Panc1 (cell line): ENCODE data around the gene DLGAP1. TPM values are rescaled to one million over a fixed set of nuclear protein-coding genes. Genes with fewer than 3 reads are reported as not detected.

Source experiments
- ATAC-seq: fragments of 200-7000 bp; cut with Tn5 transposase; 2 replicates; pipeline ENCODE4 v1.9.1; 2020; ENCODE audit warnings: mild to moderate bottlenecking, moderate library complexity
- BruUV-seq: library from RNA; stranded (reverse); fragments of 400-500 nt; replicated peaks from 2 replicates; lab custom pipeline; 2021; lab: Mats Ljungman, UMichigan
- CTCF ChIA-PET: fragments of 300-600 bp; sonication (Branson Sonifier 250); formaldehyde crosslinking; loops from one replicate; lab custom pipeline; 2022; ENCODE audit warnings: antibody characterized with exemption; lab: Charles Lee
- POLR2A ChIA-PET: fragments of 300-600 bp; sonication (Branson Sonifier 250); formaldehyde crosslinking; loops from one replicate; lab custom pipeline; 2022; ENCODE audit warnings: antibody characterized with exemption; lab: Charles Lee
- DNase-seq: peaks from one replicate; pipeline ENCODE4 v3.0.0-alpha.2; 2010; ENCODE audit warnings: low read depth, low spot score
- H3K27ac ChIP-seq: 2 replicates; pipeline ENCODE4 v1.5.1; 2011; ENCODE audit warnings: mild to moderate bottlenecking, low read length, inconsistent platforms
- H3K27me3 ChIP-seq: fragments of 200-500 bp; sonication (Bioruptor generic); 2 replicates; pipeline ENCODE4 v1.6.0; 2014; ENCODE audit warnings: low read length, inconsistent platforms; ENCODE audit not compliant: control insufficient read depth, insufficient read depth
- H3K36me3 ChIP-seq: fragments of 200-500 bp; sonication (Bioruptor generic); 2 replicates; pipeline ENCODE4 v1.5.1; 2014; ENCODE audit warnings: inconsistent platforms, mild to moderate bottlenecking, low read length, moderate library complexity; ENCODE audit not compliant: control insufficient read depth, insufficient read depth
- H3K4me1 ChIP-seq: 2 replicates; pipeline ENCODE4 v1.5.1; 2011; ENCODE audit warnings: inconsistent platforms, mild to moderate bottlenecking, low read length, moderate library complexity; ENCODE audit not compliant: control insufficient read depth, insufficient read depth
- H3K4me3 ChIP-seq, 2 experiments: 2 replicates each; pipeline ENCODE4 v1.5.1; 2011 to 2012; ENCODE audit warnings: low read depth in 2 of 2, low read length in 2 of 2, mild to moderate bottlenecking in 2 of 2, inconsistent platforms in 1 of 2, moderate library complexity in 1 of 2
- H3K9me3 ChIP-seq: fragments of 200-500 bp; sonication (Bioruptor generic); 2 replicates; pipeline ENCODE4 v1.5.1; 2014; ENCODE audit warnings: low read depth, mild to moderate bottlenecking, inconsistent platforms, low read length, moderate library complexity; ENCODE audit not compliant: control insufficient read depth, insufficient read depth
- CTCF ChIP-seq: fragments of 450-650 bp; IDR thresholded peaks from 2 replicates; pipeline ENCODE4 v1.5.1; 2017; ENCODE audit warnings: mild to moderate bottlenecking
- POLR2AphosphoS5 ChIP-seq: IDR thresholded peaks from 2 replicates; pipeline ENCODE4 v1.6.1; 2012; ENCODE audit warnings: mild to moderate bottlenecking, low read depth, low read length, moderate library complexity
- SIN3A ChIP-seq: IDR thresholded peaks from 2 replicates; pipeline ENCODE4 v1.6.1; 2012; ENCODE audit warnings: low read depth, mild to moderate bottlenecking, low read length, moderate library complexity, borderline replicate concordance; ENCODE audit not compliant: insufficient read depth
- TCF7L2 ChIP-seq: IDR thresholded peaks from 2 replicates; pipeline ENCODE4 v1.6.1; 2011; ENCODE audit warnings: mild to moderate bottlenecking, low read depth, low read length, inconsistent platforms
- in situ Hi-C: cut with HindIII; loops from 2 replicates; pipeline ENCODE4 v1.10.0; 2016; ENCODE audit warnings: low sequenced_read_pairs, low pct_unique_long_range_greater_than_20kb
- intact Hi-C: fragments of 100-400 bp; cut with micrococcal nuclease; formaldehyde crosslinking; loops from one replicate; pipeline ENCODE4 v1.10.0; 2022; ENCODE audit not compliant: unreplicated experiment
- total RNA-seq: library from RNA; stranded (reverse); gene quantifications from one replicate; pipeline ENCODE4 v1.2.1, GENCODE V29; 2021; ENCODE audit not compliant: unreplicated experiment
- TF ChIP-seq, protein P1 (sequence below), 2 experiments: IDR thresholded peaks; 2 replicates each; pipeline ENCODE4 v1.6.1; 2011 to 2012; ENCODE audit warnings: low read depth in 2 of 2, control low read depth in 1 of 2, low read length in 1 of 2, mild to moderate bottlenecking in 1 of 2, moderate library complexity in 1 of 2; ENCODE audit not compliant: insufficient read depth in 1 of 2

DLGAP1 gene
- total RNA-seq, 1 experiment from 2014 or later: 1.8 TPM

DNA sequence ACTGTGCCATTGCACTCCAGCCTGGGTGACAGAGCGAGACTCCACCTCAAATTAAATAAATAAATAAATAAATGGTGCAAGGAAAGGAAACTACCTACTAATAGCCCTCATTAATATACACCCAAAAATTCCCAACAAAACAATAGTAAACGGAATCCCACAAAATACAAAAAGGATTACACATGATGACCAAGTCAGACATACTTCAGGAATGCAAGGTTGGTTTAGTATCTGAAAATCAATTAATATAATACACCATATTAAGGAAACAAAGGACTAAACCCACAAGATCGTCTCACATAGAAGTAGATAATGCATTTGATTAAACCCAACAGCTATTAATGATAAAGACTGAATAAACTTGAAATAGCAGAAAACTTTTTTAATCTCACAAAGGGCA lies 697.7 kb downstream of the DLGAP1 start:
- no peak for DNase-seq
- in situ Hi-C loops (no loop called here), intact Hi-C loops (no loop called here)
- no TSS peak for BruUV-seq
- H3K4me1 ChIP-seq: no peaks in the 10 kb centered on the region
- H3K27me3 ChIP-seq: no peaks in the 10 kb centered on the region
- H3K27ac ChIP-seq: no peak overlapping the region
- H3K36me3 ChIP-seq: no peaks in the 10 kb centered on the region
- H3K4me3 ChIP-seq: no peak overlapping the region
- TF ChIP-seq, protein P1, sequence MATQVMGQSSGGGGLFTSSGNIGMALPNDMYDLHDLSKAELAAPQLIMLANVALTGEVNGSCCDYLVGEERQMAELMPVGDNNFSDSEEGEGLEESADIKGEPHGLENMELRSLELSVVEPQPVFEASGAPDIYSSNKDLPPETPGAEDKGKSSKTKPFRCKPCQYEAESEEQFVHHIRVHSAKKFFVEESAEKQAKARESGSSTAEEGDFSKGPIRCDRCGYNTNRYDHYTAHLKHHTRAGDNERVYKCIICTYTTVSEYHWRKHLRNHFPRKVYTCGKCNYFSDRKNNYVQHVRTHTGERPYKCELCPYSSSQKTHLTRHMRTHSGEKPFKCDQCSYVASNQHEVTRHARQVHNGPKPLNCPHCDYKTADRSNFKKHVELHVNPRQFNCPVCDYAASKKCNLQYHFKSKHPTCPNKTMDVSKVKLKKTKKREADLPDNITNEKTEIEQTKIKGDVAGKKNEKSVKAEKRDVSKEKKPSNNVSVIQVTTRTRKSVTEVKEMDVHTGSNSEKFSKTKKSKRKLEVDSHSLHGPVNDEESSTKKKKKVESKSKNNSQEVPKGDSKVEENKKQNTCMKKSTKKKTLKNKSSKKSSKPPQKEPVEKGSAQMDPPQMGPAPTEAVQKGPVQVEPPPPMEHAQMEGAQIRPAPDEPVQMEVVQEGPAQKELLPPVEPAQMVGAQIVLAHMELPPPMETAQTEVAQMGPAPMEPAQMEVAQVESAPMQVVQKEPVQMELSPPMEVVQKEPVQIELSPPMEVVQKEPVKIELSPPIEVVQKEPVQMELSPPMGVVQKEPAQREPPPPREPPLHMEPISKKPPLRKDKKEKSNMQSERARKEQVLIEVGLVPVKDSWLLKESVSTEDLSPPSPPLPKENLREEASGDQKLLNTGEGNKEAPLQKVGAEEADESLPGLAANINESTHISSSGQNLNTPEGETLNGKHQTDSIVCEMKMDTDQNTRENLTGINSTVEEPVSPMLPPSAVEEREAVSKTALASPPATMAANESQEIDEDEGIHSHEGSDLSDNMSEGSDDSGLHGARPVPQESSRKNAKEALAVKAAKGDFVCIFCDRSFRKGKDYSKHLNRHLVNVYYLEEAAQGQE (IDR thresholded peaks at IDR 0.05; ENCODE audit: insufficient read depth in 1 of 2, low read depth in 2 of 2, low read length in 1 of 2): no peak
- TF ChIP-seq TCF7L2 (no peak), CTCF (no peak), POLR2AphosphoS5 (no peak), SIN3A (no peak)
- CTCF ChIA-PET: no interaction called here
- no peak for ATAC-seq
- POLR2A ChIA-PET: no interaction called here
- H3K9me3 ChIP-seq: no peaks in the 10 kb centered on the region

DNA sequence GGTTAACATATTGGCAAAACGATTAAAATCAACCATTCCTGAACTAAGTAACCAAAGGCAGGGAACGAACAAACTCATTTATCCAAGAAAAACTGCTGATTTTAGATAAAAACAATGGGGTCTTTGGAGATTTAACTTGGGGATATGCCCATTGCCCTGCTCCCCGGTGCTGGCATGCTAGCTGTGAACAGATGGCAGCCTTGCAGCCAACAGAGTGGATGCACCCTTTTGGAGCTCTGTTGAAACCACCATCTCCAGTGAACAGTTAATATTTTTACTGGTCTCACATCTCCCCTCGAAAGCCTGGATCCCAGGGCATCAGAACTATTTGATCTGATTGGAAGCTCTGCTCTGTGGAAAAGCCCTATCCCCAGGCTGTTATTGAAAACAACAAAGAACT lies 702.0 kb downstream of the DLGAP1 start:
- ATAC-seq (no peak), DNase-seq (no peak)
- H3K4me3 ChIP-seq: no peak overlapping the region
- in situ Hi-C loops (no loop called here), intact Hi-C loops (no loop called here)
- TF ChIP-seq, protein P1 (IDR thresholded peaks at IDR 0.05; ENCODE audit: insufficient read depth in 1 of 2, low read depth in 2 of 2, low read length in 1 of 2): no peak
- TF ChIP-seq SIN3A (no peak), POLR2AphosphoS5 (no peak), CTCF (no peak), TCF7L2 (no peak)
- no peaks in the 10 kb centered on the region for H3K36me3 ChIP-seq
- POLR2A ChIA-PET: no interaction called here
- H3K27ac ChIP-seq: no peak overlapping the region
- BruUV-seq: no TSS peak
- H3K27me3 ChIP-seq: no peaks in the 10 kb centered on the region
- no peaks in the 10 kb centered on the region for H3K9me3 ChIP-seq
- CTCF ChIA-PET: no interaction called here
- no peaks in the 10 kb centered on the region for H3K4me1 ChIP-seq
